ENCODE measurements around the gene HRC.

Gene HRC

GRCh38 chr19:49117677-49118564 is 37.3 kb downstream of the HRC start:
- DNase-seq = peak in 1 of 51 donors; percentile 40

GRCh38 chr19:49116544-49116943 is 38.7 kb downstream of the HRC start:
- no peak for DNase-seq

- peak in 47 of 51 donors; percentile 19 to 88 (median 67) for DNase-seq
Observed at GRCh38 chr19:49114630-49115363, 40.4 kb downstream of the HRC start.

- DNase-seq = peak in 46 of 51 donors; percentile 13 to 83 (median 48)
Observed at GRCh38 chr19:49113762-49114629, 41.2 kb downstream of the HRC start, which contains the start of gene LIN7B. Gene LIN7B (plus strand): TSS chr19:49114370. CDS start chr19:49114405, 35 bp downstream.

- no peak for DNase-seq
Observed at GRCh38 chr19:49111218-49111998, 43.8 kb downstream of the HRC start.

- DNase-seq = no peak
Observed at GRCh38 chr19:49110567-49110966, 44.6 kb downstream of the HRC start.

- DNase-seq = no peak
Observed at GRCh38 chr19:49109569-49110233, 45.5 kb downstream of the HRC start.

GRCh38 chr19:49109051-49109450 is 46.1 kb downstream of the HRC start:
- no peak for DNase-seq

GRCh38 chr19:49107625-49108459 is 47.4 kb downstream of the HRC start:
- no peak for DNase-seq

- DNase-seq = peak in 29 of 51 donors; percentile 3 to 56 (median 23)
Observed at GRCh38 chr19:49106648-49107135, 48.5 kb downstream of the HRC start.

- no peak for DNase-seq
Observed at GRCh38 chr19:49104229-49104864, 50.8 kb downstream of the HRC start.

GRCh38 chr19:49103331-49104085 is 51.7 kb downstream of the HRC start:
- no peak for DNase-seq

- no peak for DNase-seq
Observed at GRCh38 chr19:49102303-49102702, 52.9 kb downstream of the HRC start.

All from hypothalamus (tissue), 51 donors.